HEK293 (cell line): ENCODE data around the gene HEXIM1.
A peak's percentile ranks its signal among the peaks of the same experiment; 100 is the strongest.

Source experiments
- CTCF ChIA-PET: fragments of 350-600 bp; formaldehyde crosslinking; extraction: SDS; loops from one replicate; lab custom pipeline; 2021; ENCODE audit warnings: antibody characterized with exemption; lab: Yijun Ruan, JAX
- POLR2A ChIA-PET: fragments of 300-600 bp; formaldehyde crosslinking; extraction: SDS; loops from one replicate; lab custom pipeline; 2020; ENCODE audit warnings: antibody characterized with exemption, inconsistent platforms; lab: Yijun Ruan, JAX
- H3K27ac ChIP-seq: fragments of 200-500 bp; sonication (Bioruptor generic); 2 replicates; pipeline ENCODE4 v1.5.1; 2014; ENCODE audit warnings: low read depth, low read length, control low read depth, inconsistent platforms; ENCODE audit errors: extremely low read depth
- H3K36me3 ChIP-seq, 2 experiments: fragments of 200-500 bp in 1 of 2; sonication (Bioruptor generic) in 1 of 2; 1 replicate in 1 of 2; 2 replicates in 1 of 2; pipeline ENCODE4 v1.5.1; 2014 to 2017; ENCODE audit warnings: inconsistent platforms in 2 of 2, low read length in 2 of 2; ENCODE audit not compliant: control insufficient read depth in 2 of 2, insufficient read depth in 1 of 2
- H3K4me1 ChIP-seq: fragments of 200-500 bp; sonication (Bioruptor generic); 2 replicates; pipeline ENCODE4 v1.5.1; 2014; ENCODE audit warnings: mild to moderate bottlenecking, low read length, inconsistent platforms; ENCODE audit not compliant: control insufficient read depth, insufficient read depth
- H3K4me3 ChIP-seq: 2 replicates; pipeline ENCODE4 v1.5.1; 2011; ENCODE audit warnings: low read depth, mild to moderate bottlenecking, control low read depth, low read length, moderate library complexity
- H3K9me3 ChIP-seq: fragments of 200-500 bp; sonication (Bioruptor generic); 2 replicates; pipeline ENCODE4 v1.5.1; 2014; ENCODE audit warnings: low read depth, low read length, inconsistent platforms; ENCODE audit not compliant: control insufficient read depth, insufficient read depth
- GLIS1 ChIP-seq: fragments of 450-650 bp; formaldehyde crosslinking; IDR thresholded peaks from 2 replicates; pipeline ENCODE4 v1.5.1; 2016; ENCODE audit warnings: missing biosample characterization, missing genetic modification characterization
- KLF7 ChIP-seq: fragments of 450-650 bp; formaldehyde crosslinking; IDR thresholded peaks from 2 replicates; pipeline ENCODE4 v1.5.1; 2016; ENCODE audit warnings: missing biosample characterization, missing genetic modification characterization, borderline replicate concordance
- MZF1 ChIP-seq: fragments of 450-650 bp; formaldehyde crosslinking; IDR thresholded peaks from 2 replicates; pipeline ENCODE4 v1.5.1; 2017; ENCODE audit warnings: missing biosample characterization, missing genetic modification characterization, borderline replicate concordance
- OSR2 ChIP-seq: fragments of 450-650 bp; formaldehyde crosslinking; IDR thresholded peaks from 2 replicates; pipeline ENCODE4 v1.5.1; 2016; ENCODE audit warnings: missing biosample characterization, missing genetic modification characterization
- PRDM4 ChIP-seq: fragments of 450-650 bp; formaldehyde crosslinking; IDR thresholded peaks from 2 replicates; pipeline ENCODE4 v1.5.1; 2017; ENCODE audit warnings: missing biosample characterization, missing genetic modification characterization
- PRDM6 ChIP-seq: fragments of 450-650 bp; formaldehyde crosslinking; IDR thresholded peaks from 2 replicates; pipeline ENCODE4 v1.5.1; 2017; ENCODE audit warnings: missing biosample characterization, missing genetic modification characterization
- SCRT1 ChIP-seq: fragments of 450-650 bp; formaldehyde crosslinking; IDR thresholded peaks from 2 replicates; pipeline ENCODE4 v1.5.1; 2016; ENCODE audit warnings: missing biosample characterization, missing genetic modification characterization, borderline replicate concordance
- ZBTB21 ChIP-seq: fragments of 450-650 bp; formaldehyde crosslinking; IDR thresholded peaks from 2 replicates; pipeline ENCODE4 v1.5.1; 2017; ENCODE audit warnings: missing biosample characterization, missing genetic modification characterization
- ZBTB8A ChIP-seq: fragments of 450-650 bp; formaldehyde crosslinking; IDR thresholded peaks from 2 replicates; pipeline ENCODE4 v1.5.1; 2016; ENCODE audit warnings: missing biosample characterization, missing genetic modification characterization
- ZFHX2 ChIP-seq: fragments of 450-650 bp; formaldehyde crosslinking; conservative IDR thresholded peaks from 2 replicates; pipeline ENCODE4 v1.5.1; 2016; ENCODE audit warnings: missing biosample characterization, missing genetic modification characterization
- ZNF121 ChIP-seq: fragments of 450-650 bp; formaldehyde crosslinking; IDR thresholded peaks from 2 replicates; pipeline ENCODE4 v1.5.1; 2016; ENCODE audit warnings: missing biosample characterization, missing genetic modification characterization
- ZNF2 ChIP-seq: fragments of 450-650 bp; formaldehyde crosslinking; IDR thresholded peaks from 2 replicates; pipeline ENCODE4 v1.5.1; 2016; ENCODE audit warnings: missing biosample characterization, missing genetic modification characterization
- ZNF311 ChIP-seq: fragments of 450-650 bp; formaldehyde crosslinking; IDR thresholded peaks from 2 replicates; pipeline ENCODE4 v1.5.1; 2017; ENCODE audit warnings: missing biosample characterization, missing genetic modification characterization, borderline replicate concordance
- ZNF341 ChIP-seq: fragments of 450-650 bp; formaldehyde crosslinking; IDR thresholded peaks from 2 replicates; pipeline ENCODE4; 2016; ENCODE audit warnings: low read depth, missing biosample characterization, missing genetic modification characterization
- ZNF366 ChIP-seq: fragments of 450-650 bp; formaldehyde crosslinking; conservative IDR thresholded peaks from 2 replicates; pipeline ENCODE4 v1.5.1; 2016; ENCODE audit warnings: missing biosample characterization, missing genetic modification characterization
- ZNF423 ChIP-seq: fragments of 450-650 bp; formaldehyde crosslinking; IDR thresholded peaks from 2 replicates; pipeline ENCODE4 v1.5.1; 2016; ENCODE audit warnings: missing biosample characterization, missing genetic modification characterization
- ZNF449 ChIP-seq: fragments of 450-650 bp; formaldehyde crosslinking; IDR thresholded peaks from 2 replicates; pipeline ENCODE4 v1.5.1; 2017; ENCODE audit warnings: missing biosample characterization, mild to moderate bottlenecking, missing genetic modification characterization, moderate library complexity
- ZNF501 ChIP-seq: fragments of 450-650 bp; formaldehyde crosslinking; IDR thresholded peaks from 2 replicates; pipeline ENCODE4 v1.5.1; 2016; ENCODE audit warnings: missing biosample characterization, missing genetic modification characterization
- ZNF514 ChIP-seq: fragments of 450-650 bp; formaldehyde crosslinking; IDR thresholded peaks from 2 replicates; pipeline ENCODE4 v1.5.1; 2016; ENCODE audit warnings: missing biosample characterization, missing genetic modification characterization
- ZNF580 ChIP-seq: fragments of 450-650 bp; formaldehyde crosslinking; IDR thresholded peaks from 2 replicates; pipeline ENCODE4 v1.5.1; 2016; ENCODE audit warnings: missing biosample characterization, missing genetic modification characterization
- ZNF843 ChIP-seq: fragments of 450-650 bp; formaldehyde crosslinking; IDR thresholded peaks from 2 replicates; pipeline ENCODE4 v1.5.1; 2016; ENCODE audit warnings: missing biosample characterization, missing genetic modification characterization
- TF ChIP-seq, protein P1 (sequence below): fragments of 450-650 bp; IDR thresholded peaks from 2 replicates; pipeline ENCODE4 v1.5.1; 2018; ENCODE audit warnings: missing biosample characterization, missing genetic modification characterization
- TF ChIP-seq, protein P2 (sequence below): sonication (generic); formaldehyde crosslinking; IDR thresholded peaks from 2 replicates; pipeline ENCODE4 v1.8.1; 2022; ENCODE audit warnings: mild to moderate bottlenecking, moderate library complexity, missing genetic modification reagents
- TF ChIP-seq, protein P3 (sequence below): fragments of 450-650 bp; formaldehyde crosslinking; IDR thresholded peaks from 2 replicates; pipeline ENCODE4; 2016; ENCODE audit warnings: missing biosample characterization, missing genetic modification characterization

HEXIM1 gene

DNA sequence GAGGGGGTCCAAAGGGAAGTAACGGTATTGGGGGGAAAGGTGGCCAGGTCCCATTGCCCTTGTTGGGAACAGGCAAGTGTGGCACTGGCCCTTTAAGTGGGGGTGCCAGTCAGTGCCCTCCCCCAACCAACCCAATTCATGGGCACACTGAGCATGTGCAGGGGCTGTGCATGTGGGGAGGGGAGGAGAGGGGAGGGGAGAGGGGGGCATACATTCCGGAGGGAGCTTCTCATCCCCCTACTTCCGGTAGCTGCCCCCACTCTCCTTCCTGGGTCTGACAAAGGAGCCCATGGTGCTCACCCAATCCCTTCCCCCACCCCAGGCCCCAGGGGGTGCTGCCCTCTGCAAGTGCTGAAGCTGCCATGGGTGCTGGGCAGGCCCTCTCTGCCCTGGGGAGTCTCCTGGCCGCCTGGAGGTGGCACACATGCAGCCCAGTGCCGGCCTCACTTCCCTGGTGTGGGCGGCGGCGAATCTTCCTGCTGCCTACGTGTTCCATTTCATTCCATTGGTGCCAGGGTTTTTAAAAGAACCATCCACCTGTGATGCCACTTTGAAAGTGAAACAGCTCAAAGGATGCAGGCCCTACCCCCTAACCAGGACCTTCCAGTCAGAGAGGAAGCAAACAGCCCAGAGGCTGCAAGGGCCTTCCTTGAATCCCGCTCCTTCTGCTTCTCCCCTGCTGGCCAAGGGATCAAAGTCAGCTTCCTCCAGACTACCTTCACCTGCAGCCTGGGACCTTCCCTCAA, 24.4 kb downstream of the HEXIM1 start:
- CTCF ChIA-PET, result interaction anchor here (0.6 to 3.5 kb wide), 10 partner anchors 12 to 43 kb away, joined by 3 to 37 read pairs (median 6); partner anchors contain the start of genes ACBD4 and HEXIM2
- peak overlapping the region; percentile 34 for H3K27ac ChIP-seq
- no peaks in the 10 kb centered on the region for H3K9me3 ChIP-seq
- peaks cover 0 to 19% of the 10 kb centered on the region in 2 experiments; a peak in 1 of 3 replicates for H3K36me3 ChIP-seq
- POLR2A ChIA-PET, result interaction anchor here (0.6 to 5.6 kb wide), 6 partner anchors 10 to 44 kb away, joined by 3 to 86 read pairs (median 5); partner anchors contain the start of genes HEXIM1 and HEXIM2
- H3K4me1 ChIP-seq, result peaks cover 23% of the 10 kb centered on the region
- no peak overlapping the region for H3K4me3 ChIP-seq
- no peak for TF ChIP-seq ZNF514 (tag by site-specific recombination)
- TF ChIP-seq, protein P1, sequence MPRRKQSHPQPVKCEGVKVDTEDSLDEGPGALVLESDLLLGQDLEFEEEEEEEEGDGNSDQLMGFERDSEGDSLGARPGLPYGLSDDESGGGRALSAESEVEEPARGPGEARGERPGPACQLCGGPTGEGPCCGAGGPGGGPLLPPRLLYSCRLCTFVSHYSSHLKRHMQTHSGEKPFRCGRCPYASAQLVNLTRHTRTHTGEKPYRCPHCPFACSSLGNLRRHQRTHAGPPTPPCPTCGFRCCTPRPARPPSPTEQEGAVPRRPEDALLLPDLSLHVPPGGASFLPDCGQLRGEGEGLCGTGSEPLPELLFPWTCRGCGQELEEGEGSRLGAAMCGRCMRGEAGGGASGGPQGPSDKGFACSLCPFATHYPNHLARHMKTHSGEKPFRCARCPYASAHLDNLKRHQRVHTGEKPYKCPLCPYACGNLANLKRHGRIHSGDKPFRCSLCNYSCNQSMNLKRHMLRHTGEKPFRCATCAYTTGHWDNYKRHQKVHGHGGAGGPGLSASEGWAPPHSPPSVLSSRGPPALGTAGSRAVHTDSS (tag by site-specific recombination), result no peak
- TF ChIP-seq ZNF580, result peak; percentile 46; the same call in 1 of the 2 replicates
- TF ChIP-seq MZF1 (tag by site-specific recombination), result no peak
- TF ChIP-seq ZBTB21 (tag by site-specific recombination), result 0 out of 2 replicates have a peak, but pooled peaks have one; percentile 25
- no peak for TF ChIP-seq PRDM4
- TF ChIP-seq ZNF121, result no peak
- TF ChIP-seq, protein P2, sequence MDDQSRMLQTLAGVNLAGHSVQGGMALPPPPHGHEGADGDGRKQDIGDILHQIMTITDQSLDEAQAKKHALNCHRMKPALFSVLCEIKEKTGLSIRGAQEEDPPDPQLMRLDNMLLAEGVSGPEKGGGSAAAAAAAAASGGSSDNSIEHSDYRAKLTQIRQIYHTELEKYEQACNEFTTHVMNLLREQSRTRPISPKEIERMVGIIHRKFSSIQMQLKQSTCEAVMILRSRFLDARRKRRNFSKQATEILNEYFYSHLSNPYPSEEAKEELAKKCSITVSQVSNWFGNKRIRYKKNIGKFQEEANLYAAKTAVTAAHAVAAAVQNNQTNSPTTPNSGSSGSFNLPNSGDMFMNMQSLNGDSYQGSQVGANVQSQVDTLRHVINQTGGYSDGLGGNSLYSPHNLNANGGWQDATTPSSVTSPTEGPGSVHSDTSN (CRISPR knock-in tag), result 0 out of 2 replicates have a peak, but pooled peaks have one; percentile 21
- peak; percentile 96 for TF ChIP-seq ZNF423 (tag by site-specific recombination)
- peak; percentile 80 for TF ChIP-seq ZFHX2 (tag by site-specific recombination)
- no peak for TF ChIP-seq SCRT1 (tag by site-specific recombination)
- 0 out of 2 replicates have a peak, but pooled peaks have one; percentile 18 for TF ChIP-seq ZNF501 (tag by site-specific recombination)
- peak; percentile 20; the same call in 1 of the 2 replicates for TF ChIP-seq ZBTB8A (tag by site-specific recombination)
- TF ChIP-seq ZNF843 (tag by site-specific recombination), result 0 out of 2 replicates have a peak, but pooled peaks have one; percentile 32
- TF ChIP-seq ZNF311 (tag by site-specific recombination), result no peak
- no peak for TF ChIP-seq KLF7 (tag by site-specific recombination)
- no peak for TF ChIP-seq OSR2 (tag by site-specific recombination)
- TF ChIP-seq ZNF449 (tag by site-specific recombination), result no peak
- TF ChIP-seq, protein P3, sequence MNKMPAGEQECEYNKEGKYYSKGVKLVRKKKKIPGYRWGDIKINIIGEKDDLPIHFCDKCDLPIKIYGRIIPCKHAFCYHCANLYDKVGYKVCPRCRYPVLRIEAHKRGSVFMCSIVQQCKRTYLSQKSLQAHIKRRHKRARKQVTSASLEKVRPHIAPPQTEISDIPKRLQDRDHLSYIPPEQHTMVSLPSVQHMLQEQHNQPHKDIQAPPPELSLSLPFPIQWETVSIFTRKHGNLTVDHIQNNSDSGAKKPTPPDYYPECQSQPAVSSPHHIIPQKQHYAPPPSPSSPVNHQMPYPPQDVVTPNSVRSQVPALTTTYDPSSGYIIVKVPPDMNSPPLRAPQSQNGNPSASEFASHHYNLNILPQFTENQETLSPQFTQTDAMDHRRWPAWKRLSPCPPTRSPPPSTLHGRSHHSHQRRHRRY (tag by site-specific recombination), result no peak
- TF ChIP-seq ZNF2, result no peak
- TF ChIP-seq ZNF341 (tag by site-specific recombination), result no peak
- TF ChIP-seq PRDM6 (tag by site-specific recombination), result no peak
- no peak for TF ChIP-seq ZNF366
- TF ChIP-seq GLIS1 (tag by site-specific recombination), result peak; percentile 58
